C1 segment of cervical spinal cord (tissue), 14 donors: Measurements from ENCODE around the gene SCNN1G.

Source experiments
- DNase-seq, 14 donors: peaks; one replicate each; lab custom pipeline; 2025; lab: John Stamatoyannopoulos, UW

Gene SCNN1G

GRCh38 chr16:23152386-23153178, 30.0 kb upstream of the SCNN1G start:
- DNase-seq, result no peak

GRCh38 chr16:23155445-23156049, 27.0 kb upstream of the SCNN1G start:
- DNase-seq, result no peak

GRCh38 chr16:23156110-23156509, 26.4 kb upstream of the SCNN1G start:
- no peak for DNase-seq

- DNase-seq, result no peak
Measured at GRCh38 chr16:23156946-23157460, 25.5 kb upstream of the SCNN1G start.

- DNase-seq, result no peak
Measured at GRCh38 chr16:23158114-23158513, 24.4 kb upstream of the SCNN1G start.

GRCh38 chr16:23160082-23160481, 22.5 kb upstream of the SCNN1G start:
- DNase-seq, result no peak

GRCh38 chr16:23160574-23160973, 22.0 kb upstream of the SCNN1G start:
- no peak for DNase-seq

- DNase-seq, result no peak
Measured at GRCh38 chr16:23163921-23164320, 18.6 kb upstream of the SCNN1G start.

GRCh38 chr16:23164736-23165135, 17.8 kb upstream of the SCNN1G start:
- DNase-seq, result no peak

- no peak for DNase-seq
Measured at GRCh38 chr16:23172583-23172982, 10.0 kb upstream of the SCNN1G start.

GRCh38 chr16:23172994-23173393, 9.6 kb upstream of the SCNN1G start:
- no peak for DNase-seq

GRCh38 chr16:23174622-23175021, 7.9 kb upstream of the SCNN1G start:
- no peak for DNase-seq

GRCh38 chr16:23175651-23176050, 6.9 kb upstream of the SCNN1G start:
- no peak for DNase-seq

GRCh38 chr16:23181506-23181905, 1.0 kb upstream of the SCNN1G start:
- DNase-seq, result no peak

- peak in 12 of 14 donors; percentile 7 to 72 (median 33) for DNase-seq
Measured at GRCh38 chr16:23182206-23182678, 303 bp upstream of the SCNN1G start.

GRCh38 chr16:23183543-23183862, 958 bp downstream of the SCNN1G start:
- no peak for DNase-seq

GRCh38 chr16:23185656-23186055, 3.1 kb downstream of the SCNN1G start:
- DNase-seq, result peak in 1 of 14 donors; percentile 81

GRCh38 chr16:23186171-23186570, 3.6 kb downstream of the SCNN1G start:
- DNase-seq, result peak in 1 of 14 donors; percentile 58

GRCh38 chr16:23187341-23187740, 4.8 kb downstream of the SCNN1G start:
- DNase-seq, result no peak

- no peak for DNase-seq
Measured at GRCh38 chr16:23188911-23189310, 6.4 kb downstream of the SCNN1G start.

GRCh38 chr16:23194497-23195221, 12.1 kb downstream of the SCNN1G start:
- no peak for DNase-seq

GRCh38 chr16:23195366-23195978, 12.9 kb downstream of the SCNN1G start:
- no peak for DNase-seq
